ENCODE measurements around the gene DAPK2. TPM values are rescaled to one million over a fixed set of nuclear protein-coding genes. Genes with fewer than 3 reads are reported as not detected.

DAPK2 gene
- total and polyA plus RNA-seq, 2 experiments from 2014 or later, result 0.51 to 1.4 TPM

DNA sequence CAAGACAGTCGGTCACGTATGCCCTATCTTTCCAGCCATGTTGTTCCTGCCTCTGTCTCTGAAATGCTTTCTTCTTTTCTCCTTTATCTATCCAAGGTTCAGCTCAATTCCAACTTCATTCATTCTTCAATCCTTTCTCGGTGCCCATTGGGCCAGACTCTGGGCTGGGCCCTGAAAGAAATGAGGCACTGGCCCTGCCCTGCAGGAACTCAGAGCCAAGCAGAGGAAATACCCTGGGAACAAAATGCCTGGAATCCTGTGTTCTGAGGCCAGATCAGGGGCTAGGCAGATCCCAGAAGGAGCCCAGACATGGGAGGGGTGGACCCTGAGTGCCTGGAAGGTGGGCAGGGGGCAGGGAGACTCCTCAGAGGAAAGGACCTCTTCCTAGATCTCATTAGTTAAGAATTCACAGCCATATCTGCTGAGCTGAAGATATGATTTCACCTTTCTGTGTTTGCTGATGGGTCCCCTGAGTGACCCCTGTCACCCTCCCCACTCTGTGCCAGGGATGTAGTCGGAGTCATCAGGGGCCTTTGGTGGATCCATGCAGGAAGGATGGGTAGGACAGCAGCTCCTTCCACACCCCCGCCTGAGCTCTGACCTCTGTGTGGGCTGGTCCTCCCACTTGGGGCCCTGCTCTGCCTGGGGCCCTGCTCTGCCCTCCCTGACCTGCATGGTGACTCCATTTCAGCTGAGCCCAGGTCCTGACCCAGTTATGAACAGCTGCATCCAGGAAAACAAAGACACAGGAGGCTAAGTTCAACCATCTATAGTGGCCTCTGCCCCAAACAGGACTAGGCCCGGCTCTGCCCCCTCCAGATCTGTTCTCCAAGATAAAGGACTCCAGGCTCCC, 5.3 kb upstream of the DAPK2 start:
- Histone ChIP-seq H3K4me1 (ENCODE audit: low read depth) (no peaks in the 10 kb centered on the region), H3K36me3 (no peaks in the 10 kb centered on the region), H3K4me3 (no peak overlapping the region), H3K27me3 (peaks cover 24% of the 10 kb centered on the region), H3K27ac (no peak overlapping the region), H3K9me3 (ENCODE audit: low read depth) (no peaks in the 10 kb centered on the region)
- TF ChIP-seq CTCF (IDR thresholded peaks at IDR 0.05; ENCODE audit: low read depth, low read length), result no peak
- no peak for DNase-seq (ENCODE audit: low read depth in 1 of 2, low spot score in 1 of 2)

GRCh38 chr15:64051093-64051402, 4.8 kb upstream of the DAPK2 start:
- Histone ChIP-seq H3K36me3 (no peaks in the 10 kb centered on the region), H3K4me3 (no peak overlapping the region), H3K27ac (no peak overlapping the region), H3K4me1 (ENCODE audit: low read depth) (no peaks in the 10 kb centered on the region), H3K9me3 (ENCODE audit: low read depth) (no peaks in the 10 kb centered on the region), H3K27me3 (peaks cover 26% of the 10 kb centered on the region)
- DNase-seq (ENCODE audit: low read depth in 1 of 2, low spot score in 1 of 2), result no peak
- no peak for TF ChIP-seq CTCF (IDR thresholded peaks at IDR 0.05; ENCODE audit: low read depth, low read length)

- no peak for TF ChIP-seq CTCF (IDR thresholded peaks at IDR 0.05; ENCODE audit: low read depth, low read length)
- Histone ChIP-seq H3K9me3 (ENCODE audit: low read depth) (no peaks in the 10 kb centered on the region), H3K27me3 (peaks cover 32% of the 10 kb centered on the region), H3K4me1 (ENCODE audit: low read depth) (no peaks in the 10 kb centered on the region), H3K36me3 (no peaks in the 10 kb centered on the region), H3K27ac (no peak overlapping the region), H3K4me3 (no peak overlapping the region)
- no peak for DNase-seq (ENCODE audit: low read depth in 1 of 2, low spot score in 1 of 2)
Observed at GRCh38 chr15:64050281-64051092, 4.2 kb upstream of the DAPK2 start.

- H3K4me3 ChIP-seq, result no peak overlapping the region
- TF ChIP-seq CTCF (IDR thresholded peaks at IDR 0.05; ENCODE audit: low read depth, low read length), result no peak
- no peaks in the 10 kb centered on the region for H3K4me1 ChIP-seq (ENCODE audit: low read depth)
- DNase-seq (ENCODE audit: low read depth in 1 of 2, low spot score in 1 of 2), result no peak
- no peak overlapping the region for H3K27ac ChIP-seq
- no peaks in the 10 kb centered on the region for H3K36me3 ChIP-seq
- peaks cover 48% of the 10 kb centered on the region for H3K27me3 ChIP-seq
- H3K9me3 ChIP-seq (ENCODE audit: low read depth), result no peaks in the 10 kb centered on the region
Observed at GRCh38 chr15:64048781-64049460, 2.6 kb upstream of the DAPK2 start.

DNA sequence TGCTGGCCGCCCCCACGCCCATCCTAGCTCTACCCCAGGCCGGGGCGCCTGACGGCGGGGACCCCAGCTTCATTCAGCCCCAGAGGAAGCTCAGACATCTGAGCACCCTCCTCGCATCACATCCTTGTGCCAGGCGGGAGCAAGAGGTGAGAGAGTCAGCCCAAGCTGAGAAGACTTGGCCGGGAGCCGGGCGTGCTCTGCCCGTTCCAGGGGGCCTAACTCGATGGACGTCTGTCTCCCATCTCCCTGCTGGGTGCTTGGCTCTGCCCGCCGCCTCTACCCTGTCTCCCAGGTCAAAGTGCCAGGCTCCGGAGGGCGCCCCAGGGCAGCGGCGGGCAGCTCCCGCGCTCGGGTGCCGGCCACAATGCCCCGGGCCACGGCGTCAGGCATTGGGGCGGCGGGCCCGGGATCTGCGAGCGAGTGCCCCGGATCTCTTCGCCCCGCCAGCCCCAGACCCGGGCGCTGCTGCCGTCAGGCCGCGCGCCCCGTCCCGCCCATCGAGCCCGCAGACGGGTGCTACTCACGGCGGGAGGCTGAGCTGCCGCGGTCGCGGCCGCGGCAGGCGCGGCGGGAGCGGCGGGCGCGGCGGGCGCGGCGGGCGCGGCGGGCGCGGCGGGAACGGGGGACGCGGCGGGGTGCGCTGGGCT, 388 bp downstream of the DAPK2 start:
- Histone ChIP-seq H3K9me3 (ENCODE audit: low read depth) (no peaks in the 10 kb centered on the region), H3K36me3 (no peaks in the 10 kb centered on the region), H3K27ac (no peak overlapping the region), H3K4me1 (ENCODE audit: low read depth) (no peaks in the 10 kb centered on the region), H3K4me3 (peak overlapping the region; percentile 38), H3K27me3 (peaks cover 50% of the 10 kb centered on the region)
- TF ChIP-seq CTCF (IDR thresholded peaks at IDR 0.05; ENCODE audit: low read depth, low read length), result no peak
- no peak for DNase-seq (ENCODE audit: low read depth in 1 of 2, low spot score in 1 of 2)

Measured in cardiac muscle cell (in vitro differentiated cells and primary cell).